Measurements from ENCODE around the gene OR9Q2.

OR9Q2 gene

GRCh38 chr11:58178444-58178843 is 10.4 kb upstream of the OR9Q2 start:
- H3K4me3 ChIP-seq (replicated peaks; ENCODE audit: low read depth, low read length), result no peak overlapping the region
- TF ChIP-seq CTCF (IDR thresholded peaks at IDR 0.05; ENCODE audit: low read length, missing control alignments), result no peak
- DNase-seq (ENCODE audit: low read depth), result no peak

DNA sequence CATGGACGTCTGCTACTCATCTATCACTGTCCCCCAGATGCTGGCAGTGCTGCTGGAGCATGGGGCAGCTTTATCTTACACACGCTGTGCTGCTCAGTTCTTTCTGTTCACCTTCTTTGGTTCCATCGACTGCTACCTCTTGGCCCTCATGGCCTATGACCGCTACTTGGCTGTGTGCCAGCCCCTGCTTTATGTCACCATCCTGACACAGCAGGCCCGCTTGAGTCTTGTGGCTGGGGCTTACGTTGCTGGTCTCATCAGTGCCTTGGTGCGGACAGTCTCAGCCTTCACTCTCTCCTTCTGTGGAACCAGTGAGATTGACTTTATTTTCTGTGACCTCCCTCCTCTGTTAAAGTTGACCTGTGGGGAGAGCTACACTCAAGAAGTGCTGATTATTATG is 9.2 kb upstream of the OR9Q2 start:
- no peak overlapping the region for H3K4me3 ChIP-seq (replicated peaks; ENCODE audit: low read depth, low read length)
- no peak for DNase-seq (ENCODE audit: low read depth)
- TF ChIP-seq CTCF (IDR thresholded peaks at IDR 0.05; ENCODE audit: low read length, missing control alignments), result no peak

GRCh38 chr11:58186938-58187337 is 1.9 kb upstream of the OR9Q2 start:
- H3K4me3 ChIP-seq (replicated peaks; ENCODE audit: low read depth, low read length), result no peak overlapping the region
- no peak for TF ChIP-seq CTCF (IDR thresholded peaks at IDR 0.05; ENCODE audit: low read length, missing control alignments)
- DNase-seq (ENCODE audit: low read depth), result no peak

GRCh38 chr11:58192229-58192628 is 3.4 kb downstream of the OR9Q2 start:
- no peak overlapping the region for H3K4me3 ChIP-seq (replicated peaks; ENCODE audit: low read depth, low read length)
- DNase-seq (ENCODE audit: low read depth), result no peak
- TF ChIP-seq CTCF (IDR thresholded peaks at IDR 0.05; ENCODE audit: low read length, missing control alignments), result no peak

DNA sequence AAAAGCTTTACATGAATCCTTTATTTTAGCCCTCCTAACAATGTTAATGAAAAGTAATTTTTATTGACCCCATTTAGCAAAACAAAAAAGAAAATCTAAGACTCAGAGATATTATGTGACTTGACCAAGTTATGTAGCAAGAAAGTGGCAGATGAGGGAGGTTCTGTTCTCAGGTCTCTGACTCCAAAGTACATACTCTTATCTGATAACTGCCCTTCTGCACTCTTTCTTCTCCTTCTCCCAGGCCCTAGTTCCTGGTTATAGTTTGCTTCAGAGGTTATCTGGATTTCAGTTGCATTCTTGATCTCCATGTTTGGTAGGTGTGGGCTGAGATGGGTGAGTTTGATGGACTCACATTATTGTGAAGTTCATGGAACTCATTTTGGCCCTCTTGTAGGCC is 4.5 kb downstream of the OR9Q2 start:
- H3K4me3 ChIP-seq (replicated peaks; ENCODE audit: low read depth, low read length), result no peak overlapping the region
- DNase-seq (ENCODE audit: low read depth), result no peak
- no peak for TF ChIP-seq CTCF (IDR thresholded peaks at IDR 0.05; ENCODE audit: low read length, missing control alignments)

- DNase-seq (ENCODE audit: low read depth), result no peak
- no peak for TF ChIP-seq CTCF (IDR thresholded peaks at IDR 0.05; ENCODE audit: low read length, missing control alignments)
- H3K4me3 ChIP-seq (replicated peaks; ENCODE audit: low read depth, low read length), result no peak overlapping the region
Observed at GRCh38 chr11:58195939-58196338, 7.1 kb downstream of the OR9Q2 start.

DNA sequence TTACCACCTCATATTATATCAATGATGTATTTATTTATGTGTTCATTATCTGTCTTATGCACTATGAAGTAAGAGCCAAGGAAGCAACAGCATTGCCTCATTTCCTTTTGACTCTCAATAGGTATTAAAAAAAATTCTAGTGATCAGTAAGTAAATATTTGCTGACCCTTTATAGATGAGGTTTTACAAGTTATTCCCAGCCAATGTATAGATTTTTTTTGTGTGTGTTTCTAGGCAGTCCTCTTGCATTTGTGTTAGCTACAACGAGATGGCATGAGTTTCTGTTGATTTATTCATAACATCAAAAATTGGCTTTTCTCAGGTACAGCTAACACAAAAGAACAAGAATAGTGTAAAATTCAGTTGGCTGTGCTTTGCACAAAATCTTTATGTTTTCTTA is 10.4 kb downstream of the OR9Q2 start:
- DNase-seq (ENCODE audit: low read depth), result no peak
- no peak for TF ChIP-seq CTCF (IDR thresholded peaks at IDR 0.05; ENCODE audit: low read length, missing control alignments)
- H3K4me3 ChIP-seq (replicated peaks; ENCODE audit: low read depth, low read length), result no peak overlapping the region
